RWPE1 (cell line): ENCODE results near the gene TBC1D21.

ENCODE experiments used
- CTCF ChIA-PET: fragments of 350-600 bp; sonication (Branson Sonifier 250); formaldehyde crosslinking; extraction: SDS; loops from one replicate; lab custom pipeline; 2021; lab: Yijun Ruan, JAX
- POLR2A ChIA-PET: fragments of 400-600 bp; formaldehyde crosslinking; extraction: SDS; loops from one replicate; lab custom pipeline; 2020; ENCODE audit warnings: antibody characterized with exemption; ENCODE audit not compliant: low non-redundant PET; lab: Yijun Ruan, JAX
- DNase-seq: peaks from one replicate; pipeline ENCODE4 v3.0.0; 2012; ENCODE audit warnings: low spot score
- H3K27ac ChIP-seq: fragments of 450-650 bp; 2 replicates; pipeline ENCODE4 v1.5.1; 2017
- TF ChIP-seq, protein P1 (sequence below): fragments of 450-650 bp; conservative IDR thresholded peaks from 2 replicates; pipeline ENCODE4 v1.5.1; 2017; ENCODE audit warnings: low read depth, mild to moderate bottlenecking

TBC1D21 gene

DNA sequence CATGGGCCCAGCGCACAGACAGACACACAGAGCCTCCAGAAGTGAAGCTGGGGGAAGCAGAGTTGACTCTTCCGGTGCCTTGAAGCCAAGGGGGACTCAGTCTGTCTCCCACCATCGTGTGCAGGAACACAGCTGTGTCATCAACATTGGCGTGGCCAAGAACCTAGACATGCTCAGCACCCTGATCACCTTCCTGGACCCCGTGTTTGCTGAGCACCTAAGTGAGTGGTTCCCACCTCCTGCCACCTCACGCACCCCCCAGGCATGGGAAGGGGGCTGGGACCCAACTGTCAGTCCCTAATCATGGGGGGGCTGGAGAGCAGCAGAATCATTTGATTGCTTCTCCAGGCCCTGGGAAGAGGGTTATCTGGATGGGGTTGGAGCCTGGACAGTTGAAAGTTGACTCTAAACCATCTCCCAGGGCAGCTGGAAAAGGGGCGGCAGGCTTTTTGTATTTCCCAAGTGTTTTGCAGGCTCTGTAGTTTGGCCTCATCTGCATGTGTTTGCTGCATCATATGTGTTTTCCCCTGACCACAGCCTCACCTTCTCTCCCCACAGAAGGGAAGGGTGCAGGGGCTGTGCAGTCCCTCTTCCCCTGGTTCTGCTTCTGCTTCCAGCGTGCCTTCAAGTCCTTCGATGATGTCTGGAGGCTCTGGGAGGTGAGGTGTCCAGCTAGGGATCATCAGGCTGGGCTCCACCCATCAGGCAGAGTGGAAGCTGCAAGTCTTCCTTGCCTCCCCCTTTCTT lies 12.8 kb downstream of the TBC1D21 start:
- CTCF ChIA-PET = interaction anchor here (0.6 kb wide), 1 partner anchor 1918 kb away, joined by 5 read pairs; no protein-coding TSS in a partner anchor
- POLR2A ChIA-PET = no interaction called here
- TF ChIP-seq, protein P1, sequence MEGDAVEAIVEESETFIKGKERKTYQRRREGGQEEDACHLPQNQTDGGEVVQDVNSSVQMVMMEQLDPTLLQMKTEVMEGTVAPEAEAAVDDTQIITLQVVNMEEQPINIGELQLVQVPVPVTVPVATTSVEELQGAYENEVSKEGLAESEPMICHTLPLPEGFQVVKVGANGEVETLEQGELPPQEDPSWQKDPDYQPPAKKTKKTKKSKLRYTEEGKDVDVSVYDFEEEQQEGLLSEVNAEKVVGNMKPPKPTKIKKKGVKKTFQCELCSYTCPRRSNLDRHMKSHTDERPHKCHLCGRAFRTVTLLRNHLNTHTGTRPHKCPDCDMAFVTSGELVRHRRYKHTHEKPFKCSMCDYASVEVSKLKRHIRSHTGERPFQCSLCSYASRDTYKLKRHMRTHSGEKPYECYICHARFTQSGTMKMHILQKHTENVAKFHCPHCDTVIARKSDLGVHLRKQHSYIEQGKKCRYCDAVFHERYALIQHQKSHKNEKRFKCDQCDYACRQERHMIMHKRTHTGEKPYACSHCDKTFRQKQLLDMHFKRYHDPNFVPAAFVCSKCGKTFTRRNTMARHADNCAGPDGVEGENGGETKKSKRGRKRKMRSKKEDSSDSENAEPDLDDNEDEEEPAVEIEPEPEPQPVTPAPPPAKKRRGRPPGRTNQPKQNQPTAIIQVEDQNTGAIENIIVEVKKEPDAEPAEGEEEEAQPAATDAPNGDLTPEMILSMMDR = no peak
- DNase-seq = no peak
- no peak overlapping the region for H3K27ac ChIP-seq

DNA sequence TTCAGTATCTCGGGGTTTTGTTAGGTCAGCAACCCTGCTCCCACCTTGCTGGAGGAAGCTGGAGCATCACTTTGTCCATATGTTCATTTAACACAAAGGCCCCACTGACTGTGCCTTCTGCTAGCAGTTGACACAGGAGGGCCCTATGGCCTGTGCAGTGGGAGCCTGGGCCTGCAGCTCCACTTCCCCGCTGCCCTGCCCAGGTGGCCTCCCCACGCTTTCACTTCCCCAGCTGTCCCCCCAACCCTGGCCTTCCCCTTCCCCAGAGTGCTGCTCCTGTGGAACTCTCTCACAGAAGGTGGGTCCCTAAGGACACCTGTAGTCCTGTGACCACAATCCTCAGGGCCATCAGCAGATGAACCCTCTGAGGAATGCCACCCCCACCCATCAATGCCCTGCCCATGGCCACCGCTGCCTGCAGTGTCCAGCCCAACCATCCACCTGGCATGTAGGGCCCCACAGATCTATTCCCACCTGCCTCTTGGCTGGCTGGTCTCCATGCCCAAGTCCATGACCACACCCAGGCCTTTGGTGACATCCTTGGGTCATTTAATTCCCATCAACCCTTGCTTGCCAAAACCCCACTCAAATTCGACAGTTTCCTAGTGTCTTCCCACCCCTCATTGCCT lies 13.5 kb downstream of the TBC1D21 start:
- ChIA-PET POLR2A (no interaction called here), CTCF (no interaction called here)
- DNase-seq = no peak
- H3K27ac ChIP-seq = no peak overlapping the region
- TF ChIP-seq, protein P1 = no peak

DNA sequence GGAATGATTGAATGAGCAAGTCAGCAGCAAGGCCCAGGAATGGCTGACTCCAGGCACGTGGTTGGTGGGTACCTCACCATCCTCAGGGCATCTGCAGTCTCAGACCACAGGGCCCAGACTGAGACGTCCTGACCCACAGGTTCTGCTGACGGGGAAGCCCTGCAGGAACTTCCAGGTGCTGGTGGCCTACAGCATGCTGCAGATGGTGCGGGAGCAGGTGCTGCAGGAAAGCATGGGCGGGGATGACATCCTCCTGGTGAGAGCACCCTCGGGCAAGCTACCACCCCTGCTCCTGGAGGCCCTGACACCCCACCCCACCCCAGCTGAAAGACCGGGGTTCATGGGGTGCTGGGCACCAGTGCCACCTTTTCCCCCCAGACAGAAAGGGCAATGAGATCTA lies 14.1 kb downstream of the TBC1D21 start:
- POLR2A ChIA-PET = no interaction called here
- CTCF ChIA-PET = interaction anchor here (0.6 kb wide), 1 partner anchor 203 kb away, joined by 3 read pairs; the partner anchor contains the start of gene CD276
- no peak overlapping the region for H3K27ac ChIP-seq
- DNase-seq = no peak
- TF ChIP-seq, protein P1 = no peak

DNA sequence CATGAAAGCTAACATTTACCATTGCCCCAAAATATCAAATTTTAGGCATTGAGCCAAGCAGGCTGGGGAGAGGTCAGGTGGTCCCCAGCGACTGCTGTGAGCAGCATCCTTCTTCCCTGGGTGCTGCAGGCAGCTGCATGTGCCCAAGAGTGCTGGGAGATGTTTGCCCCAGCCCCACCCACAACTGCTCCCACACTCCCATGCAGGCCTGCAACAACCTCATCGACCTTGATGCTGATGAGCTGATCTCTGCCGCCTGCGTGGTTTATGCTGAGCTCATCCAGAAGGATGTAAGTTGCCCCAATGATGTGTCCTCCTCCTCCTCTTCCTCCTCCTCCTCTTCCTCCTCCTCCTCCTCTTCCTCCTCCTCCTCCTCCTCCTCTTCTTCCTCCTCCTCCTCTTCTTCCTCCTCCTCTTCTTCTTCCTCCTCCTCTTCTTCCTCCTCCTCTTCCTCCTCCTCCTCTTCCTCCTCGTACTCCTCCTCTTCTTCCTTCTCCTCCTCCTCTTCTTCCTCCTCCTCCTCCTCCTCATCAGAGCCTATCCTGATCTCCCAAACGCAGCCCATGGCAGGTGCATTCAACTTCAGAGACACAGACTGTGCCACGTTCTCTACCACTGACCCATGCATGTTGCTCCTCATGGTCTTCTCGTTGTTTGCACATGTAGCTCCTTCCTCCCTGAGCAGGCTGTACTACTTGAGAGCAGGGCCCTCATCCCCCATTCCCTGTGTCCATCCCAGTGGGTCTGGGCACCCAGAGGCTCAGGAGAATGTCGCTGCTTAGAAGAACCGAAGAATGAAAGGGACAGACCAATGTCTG lies 15.1 kb downstream of the TBC1D21 start:
- POLR2A ChIA-PET = no interaction called here
- no peak overlapping the region for H3K27ac ChIP-seq
- no peak for DNase-seq
- CTCF ChIA-PET = interaction anchor here (0.6 kb wide), 1 partner anchor 204 kb away, joined by 3 read pairs; the partner anchor contains the start of gene CD276
- TF ChIP-seq, protein P1 = no peak

DNA sequence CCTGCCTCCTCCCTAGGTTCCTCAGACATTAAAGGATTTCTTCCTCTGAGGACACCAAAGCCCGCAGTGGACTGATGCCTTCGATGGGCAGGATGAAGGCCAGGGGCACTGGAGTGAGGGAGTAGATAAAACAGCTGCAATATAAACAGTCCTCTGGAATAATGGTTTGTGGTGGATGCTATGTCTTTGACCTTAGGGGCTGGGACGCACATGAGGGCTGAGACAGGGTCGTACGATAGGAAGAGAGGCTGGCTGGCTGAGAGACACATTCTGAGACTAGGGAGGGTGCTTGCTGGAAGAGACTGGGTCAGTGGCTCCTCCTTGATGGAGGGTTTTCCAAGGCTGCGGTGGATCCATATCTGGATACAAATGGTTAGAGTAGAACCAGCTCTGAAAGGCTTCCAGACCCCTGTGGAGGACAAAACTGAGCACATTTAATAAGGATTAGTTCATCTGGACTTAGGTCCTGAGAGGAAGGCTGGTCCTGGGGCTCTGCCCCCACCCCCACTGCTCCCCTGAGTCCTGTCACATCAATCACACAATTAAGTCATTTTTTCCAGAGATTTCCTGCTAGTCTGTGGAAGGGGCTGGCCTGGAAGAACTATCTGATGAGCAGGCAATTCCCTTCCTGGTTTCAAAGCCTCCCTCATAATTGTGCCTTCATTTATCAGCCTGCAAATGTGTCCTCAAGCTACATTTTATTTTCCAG lies 15.8 kb downstream of the TBC1D21 start:
- no peak for DNase-seq
- TF ChIP-seq, protein P1 = no peak
- ChIA-PET CTCF (no interaction called here), POLR2A (no interaction called here)
- H3K27ac ChIP-seq = no peak overlapping the region

DNA sequence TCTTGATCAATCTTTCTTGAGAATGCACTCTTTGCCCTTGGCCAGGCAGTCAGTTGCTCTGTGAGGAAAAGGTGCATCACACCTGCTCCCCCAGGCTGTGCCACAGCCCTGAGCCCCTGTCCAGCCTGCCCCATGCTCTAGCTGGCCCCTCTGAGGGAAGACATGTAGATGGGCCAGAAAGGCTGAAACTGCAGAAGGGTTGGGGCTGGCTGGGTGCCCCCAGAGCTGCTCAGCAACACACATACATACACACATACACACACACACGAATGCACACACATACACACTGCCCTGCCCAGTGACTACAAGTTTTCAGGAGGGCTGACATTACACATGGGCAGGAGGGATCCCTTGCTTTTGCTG lies 16.4 kb downstream of the TBC1D21 start:
- TF ChIP-seq, protein P1 = no peak
- DNase-seq = no peak
- CTCF ChIA-PET = no interaction called here
- POLR2A ChIA-PET = no interaction called here
- no peak overlapping the region for H3K27ac ChIP-seq
